Gastroesophageal sphincter (tissue), 3 donors: ENCODE results near the gene TRAPPC3L.

Experiments used
- CTCF ChIP-seq, 4 experiments: fragments of 200-600 bp in 2 of 4; fragments of 450-650 bp in 2 of 4; sonication (generic) in 1 of 4; IDR thresholded peaks; one replicate each; pipeline ENCODE4 v1.5.1; 2017 to 2019; ENCODE audit warnings: antibody characterized with exemption in 4 of 4, mild to moderate bottlenecking in 2 of 4, moderate library complexity in 2 of 4
- EP300 ChIP-seq: sonication (generic); formaldehyde crosslinking; IDR thresholded peaks from one replicate; pipeline ENCODE4 v1.6.1; 2017; ENCODE audit warnings: antibody characterized with exemption, mild to moderate bottlenecking
- POLR2A ChIP-seq, 2 donors: fragments of 450-650 bp; IDR thresholded peaks; one replicate each; pipeline ENCODE4 v1.6.1; 2017; ENCODE audit warnings: antibody characterized with exemption in 2 of 2, mild to moderate bottlenecking in 2 of 2, moderate library complexity in 1 of 2
- POLR2AphosphoS5 ChIP-seq: sonication (generic); formaldehyde crosslinking; IDR thresholded peaks from one replicate; pipeline ENCODE4 v1.6.1; 2017; ENCODE audit warnings: antibody characterized with exemption

- no peak for TF ChIP-seq POLR2AphosphoS5
- TF ChIP-seq CTCF (IDR thresholded peaks at IDR 0.05), result no peak
- no peak for TF ChIP-seq POLR2A (IDR thresholded peaks at IDR 0.05)
- TF ChIP-seq EP300, result no peak
These were observed 84.1 kb downstream of the TRAPPC3L start, which contains the start of gene CALHM6 for GRCh38 chr6:116461331-116461931.
